ENCODE data around the gene CHRM2.
"Not testable (repeated sequence)": the region's sequence is repeated elsewhere in the genome, so short reads cannot be mapped to it uniquely, and the experiment has no call there.

CHRM2 gene

DNA sequence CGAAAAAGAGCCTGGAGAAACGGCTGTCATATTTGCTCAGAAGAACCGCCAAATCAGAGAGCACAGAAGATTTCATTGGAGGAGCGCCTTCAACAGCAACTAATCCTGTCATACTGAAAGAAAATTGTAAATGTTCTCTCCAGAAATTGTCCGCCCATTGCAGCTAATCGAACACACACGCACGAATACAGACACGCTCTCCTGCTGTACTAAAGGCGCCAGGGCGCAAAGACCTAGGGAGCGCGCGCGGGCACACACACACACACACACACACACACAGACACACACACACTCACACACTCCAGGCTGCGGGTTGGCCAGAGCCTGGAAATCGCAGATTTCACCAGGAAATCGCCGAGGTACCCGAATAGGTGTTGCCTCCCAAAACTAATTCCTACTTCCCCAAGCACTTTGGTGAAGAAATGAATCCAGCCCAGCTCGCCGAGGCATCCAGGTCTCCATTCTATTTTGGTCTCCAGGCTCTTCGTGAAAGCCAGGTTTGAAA lies at the start of gene CHRM2:
TSS of gene CHRM2 (plus strand) at position 157 of the 505 bp plus-strand sequence. CDS start 146,214 bp downstream, outside the sequence.
- no peak for DNase-seq (ENCODE audit: low read depth in 2 of 2, low spot score in 1 of 2)

DNA sequence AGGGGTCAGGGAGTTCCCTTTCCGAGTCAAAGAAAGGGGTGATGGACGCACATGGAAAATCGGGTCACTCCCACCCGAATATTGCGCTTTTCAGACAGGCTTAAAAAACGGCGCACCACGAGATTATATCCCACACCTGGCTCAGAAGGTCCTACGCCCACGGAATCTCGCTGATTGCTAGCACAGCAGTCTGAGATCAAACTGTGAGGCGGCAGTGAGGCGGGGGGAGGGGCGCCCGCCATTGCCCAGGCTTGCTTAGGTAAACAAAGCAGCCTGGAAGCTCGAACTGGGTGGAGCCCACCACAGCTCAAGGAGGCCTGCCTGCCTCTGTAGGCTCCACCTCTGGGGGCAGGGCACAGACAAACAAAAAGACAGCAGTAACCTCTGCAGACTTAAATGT lies 37.1 kb upstream of the CHRM2 start:
- DNase-seq (ENCODE audit: low read depth in 2 of 2, low spot score in 1 of 2) = not testable (repeated sequence)

DNA sequence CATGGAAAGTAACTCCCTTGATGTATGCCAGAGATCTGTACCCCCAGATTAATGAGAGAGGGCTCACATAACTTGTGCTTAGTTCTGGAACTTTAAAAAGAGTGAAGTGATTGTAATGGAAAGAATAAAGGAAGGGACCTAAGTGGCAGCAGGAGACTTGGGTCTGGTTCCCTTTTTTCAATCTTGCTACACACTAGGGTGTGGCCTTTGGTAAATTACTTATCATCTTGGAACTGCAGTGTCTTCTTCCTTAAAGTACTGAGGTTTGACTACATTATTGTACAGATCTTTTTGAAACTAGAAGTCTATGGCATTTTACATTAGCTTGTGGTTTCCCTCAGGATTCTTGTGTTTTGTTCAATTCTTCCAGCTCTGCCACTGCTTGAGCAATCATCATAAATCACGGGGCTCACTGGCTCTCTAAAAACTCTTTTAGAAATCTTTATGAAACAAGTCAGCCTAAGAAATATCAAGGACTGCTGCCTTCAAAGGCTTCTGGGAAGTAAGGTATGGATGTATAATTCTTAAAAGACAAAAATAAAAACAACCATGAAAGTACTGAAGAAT lies 22.5 kb upstream of the CHRM2 start:
- DNase-seq (ENCODE audit: low read depth in 2 of 2, low spot score in 1 of 2) = no peak

DNA sequence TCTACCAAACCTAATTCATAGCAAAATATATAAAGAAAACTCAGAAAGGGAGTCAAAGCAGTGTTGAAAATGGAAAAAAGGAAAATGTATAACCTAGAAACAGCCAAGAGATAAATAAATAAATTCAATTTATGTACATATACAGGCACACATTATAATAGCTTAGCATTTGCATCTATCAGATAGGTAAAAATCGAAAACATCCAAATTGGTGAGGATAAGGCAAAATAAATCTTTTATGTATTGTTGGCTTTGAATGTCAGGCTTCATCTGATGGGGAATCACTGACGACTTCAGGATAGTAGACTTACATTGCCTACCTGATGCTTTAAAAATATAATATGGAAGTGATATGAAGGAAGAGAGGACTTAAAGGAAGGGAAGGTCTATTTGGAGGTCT lies 20.6 kb upstream of the CHRM2 start:
- no peak for DNase-seq (ENCODE audit: low read depth in 2 of 2, low spot score in 1 of 2)

DNA sequence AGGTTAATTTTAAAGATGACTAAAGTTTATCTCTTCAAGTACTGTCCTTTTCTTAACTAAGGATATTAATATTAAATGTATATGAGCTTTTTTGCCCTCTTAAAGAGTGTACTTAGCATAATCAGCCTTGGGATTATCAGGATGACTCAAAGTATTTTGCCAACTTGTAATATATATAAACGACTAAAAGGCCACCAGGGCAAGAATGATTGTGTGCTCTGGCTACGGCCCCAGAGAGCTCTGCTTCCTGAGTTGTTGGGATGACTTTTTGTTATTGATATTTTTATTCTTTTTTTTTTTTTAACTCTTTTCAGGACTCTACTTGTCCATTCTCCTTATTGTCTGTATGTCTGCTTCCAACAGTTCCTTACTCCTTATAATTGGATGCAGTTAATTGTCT lies 14.8 kb upstream of the CHRM2 start:
- DNase-seq (ENCODE audit: low read depth in 2 of 2, low spot score in 1 of 2) = no peak

DNA sequence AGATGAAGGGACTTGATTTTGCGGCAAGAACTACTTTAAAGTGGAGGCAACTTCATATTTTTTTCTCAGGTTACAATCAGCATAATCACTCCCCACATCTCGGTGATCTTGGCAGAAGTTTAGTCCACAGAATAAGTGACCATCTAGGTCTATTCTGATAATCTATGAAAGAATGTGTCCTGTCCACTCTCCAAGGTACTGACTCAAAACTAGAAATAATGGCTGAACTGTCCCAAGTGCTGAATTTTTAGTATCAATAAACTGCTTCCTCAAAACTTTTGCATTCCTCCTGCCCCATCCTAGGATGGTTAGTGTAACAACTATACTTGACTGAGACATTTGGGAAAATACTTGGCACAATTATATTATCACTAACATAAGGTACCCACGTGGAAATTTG lies 10.9 kb upstream of the CHRM2 start:
- DNase-seq (ENCODE audit: low read depth in 2 of 2, low spot score in 1 of 2) = no peak

DNA sequence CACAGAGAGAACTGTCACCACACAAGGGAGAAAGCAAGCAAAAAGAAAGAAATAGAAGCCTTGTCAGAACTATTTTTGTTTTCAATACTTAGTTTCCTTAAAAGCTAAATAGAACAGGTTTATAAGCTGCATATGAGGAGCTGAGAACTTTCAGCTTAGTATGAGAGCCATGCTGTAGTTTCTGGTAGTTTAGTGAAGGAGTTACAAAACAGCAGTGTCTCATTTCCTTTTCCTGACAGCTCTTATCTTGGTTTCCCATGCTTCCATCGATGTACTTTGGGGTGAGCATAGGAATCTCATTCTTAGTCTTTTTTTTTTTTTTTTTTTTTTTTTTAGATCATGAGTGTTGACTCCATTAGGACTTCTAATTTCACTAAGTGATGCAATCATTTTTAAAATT lies 8.6 kb upstream of the CHRM2 start:
- DNase-seq (ENCODE audit: low read depth in 2 of 2, low spot score in 1 of 2) = no peak

DNA sequence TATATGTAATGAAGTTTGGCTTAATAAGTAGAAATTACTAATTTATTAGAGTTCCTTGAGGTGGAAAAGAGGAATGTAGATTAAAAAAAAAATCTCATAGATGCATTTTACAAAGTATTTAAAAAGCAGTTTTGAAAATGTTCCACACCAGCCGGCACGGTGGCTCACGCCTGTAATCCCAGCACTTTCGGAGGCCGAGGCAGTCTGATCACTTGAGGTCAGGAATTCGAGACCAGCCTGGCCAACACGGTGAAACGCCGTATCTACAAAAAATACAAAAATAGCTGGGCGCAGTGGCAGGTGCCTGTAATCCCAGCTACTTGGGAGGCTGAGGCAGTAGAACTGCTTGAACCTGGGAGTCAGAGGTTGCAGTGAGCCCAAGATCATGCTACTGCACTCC lies 3.2 kb upstream of the CHRM2 start:
- no peak for DNase-seq (ENCODE audit: low read depth in 2 of 2, low spot score in 1 of 2)

DNA sequence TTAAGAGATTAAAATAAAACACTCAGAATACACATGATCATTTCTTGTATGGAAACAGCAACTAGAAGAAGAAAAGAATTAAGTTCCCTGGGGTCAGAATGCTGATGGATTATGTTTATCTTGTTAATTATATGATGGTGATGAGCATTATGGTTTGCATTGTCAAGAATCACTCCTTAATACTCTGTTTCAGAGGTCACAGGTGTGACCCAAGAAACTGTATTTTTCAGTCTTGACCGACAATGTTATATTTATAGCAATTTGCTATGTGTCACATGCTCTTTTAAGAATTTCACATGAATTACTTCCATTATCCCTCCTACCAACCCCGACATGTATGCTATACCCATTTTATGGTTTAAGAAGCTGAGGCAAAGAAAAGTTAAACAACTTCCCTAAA lies 2.7 kb upstream of the CHRM2 start:
- no peak for DNase-seq (ENCODE audit: low read depth in 2 of 2, low spot score in 1 of 2)

DNA sequence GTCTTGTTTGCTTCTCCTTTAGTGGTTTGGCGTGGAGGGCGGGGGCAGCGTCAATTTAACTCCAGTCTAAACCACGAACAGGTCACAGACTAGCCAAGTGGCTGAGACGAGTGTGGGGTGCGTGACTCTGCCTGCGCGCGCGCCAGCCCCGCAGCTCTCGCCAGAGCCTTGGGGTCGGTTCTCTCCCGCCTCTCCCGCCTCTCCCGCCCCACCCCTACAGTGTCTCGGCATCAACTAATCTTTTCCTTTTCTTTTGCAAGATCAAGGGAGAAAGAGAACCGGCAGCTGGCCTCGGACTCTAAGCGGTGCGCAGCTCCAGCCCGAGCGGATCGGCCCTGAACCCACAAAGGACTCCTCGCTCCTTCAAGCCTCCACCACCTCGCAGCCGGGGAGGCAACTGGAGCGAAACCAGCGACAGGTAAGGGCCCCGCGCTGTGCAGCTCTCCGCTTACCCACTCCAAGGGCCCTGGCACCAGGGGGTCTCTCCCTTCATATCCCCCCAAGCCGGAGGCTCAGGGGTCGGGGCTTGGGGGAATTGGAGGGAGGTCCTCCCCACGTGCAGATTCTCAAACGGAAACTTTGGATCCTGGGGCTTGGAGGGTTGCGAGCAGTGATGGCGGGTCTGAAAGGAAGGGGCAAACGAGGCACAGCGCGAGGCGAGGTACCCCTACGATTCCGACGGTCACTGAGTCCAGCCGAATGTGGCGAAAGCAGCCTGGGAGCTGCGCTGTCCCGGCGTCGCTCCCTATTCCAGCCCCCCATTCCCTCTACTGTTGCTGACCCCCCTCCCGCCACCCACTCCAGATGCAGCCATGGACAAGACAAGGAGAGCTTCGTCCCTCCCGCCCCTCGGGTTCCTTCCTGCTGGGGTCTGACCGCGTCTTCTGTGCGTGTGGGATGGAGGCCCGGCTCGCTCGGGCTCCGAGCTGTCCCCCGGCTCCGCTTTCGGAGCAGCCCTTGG lies 829 bp downstream of the CHRM2 start:
- DNase-seq (ENCODE audit: low read depth in 2 of 2, low spot score in 1 of 2) = no peak

DNA sequence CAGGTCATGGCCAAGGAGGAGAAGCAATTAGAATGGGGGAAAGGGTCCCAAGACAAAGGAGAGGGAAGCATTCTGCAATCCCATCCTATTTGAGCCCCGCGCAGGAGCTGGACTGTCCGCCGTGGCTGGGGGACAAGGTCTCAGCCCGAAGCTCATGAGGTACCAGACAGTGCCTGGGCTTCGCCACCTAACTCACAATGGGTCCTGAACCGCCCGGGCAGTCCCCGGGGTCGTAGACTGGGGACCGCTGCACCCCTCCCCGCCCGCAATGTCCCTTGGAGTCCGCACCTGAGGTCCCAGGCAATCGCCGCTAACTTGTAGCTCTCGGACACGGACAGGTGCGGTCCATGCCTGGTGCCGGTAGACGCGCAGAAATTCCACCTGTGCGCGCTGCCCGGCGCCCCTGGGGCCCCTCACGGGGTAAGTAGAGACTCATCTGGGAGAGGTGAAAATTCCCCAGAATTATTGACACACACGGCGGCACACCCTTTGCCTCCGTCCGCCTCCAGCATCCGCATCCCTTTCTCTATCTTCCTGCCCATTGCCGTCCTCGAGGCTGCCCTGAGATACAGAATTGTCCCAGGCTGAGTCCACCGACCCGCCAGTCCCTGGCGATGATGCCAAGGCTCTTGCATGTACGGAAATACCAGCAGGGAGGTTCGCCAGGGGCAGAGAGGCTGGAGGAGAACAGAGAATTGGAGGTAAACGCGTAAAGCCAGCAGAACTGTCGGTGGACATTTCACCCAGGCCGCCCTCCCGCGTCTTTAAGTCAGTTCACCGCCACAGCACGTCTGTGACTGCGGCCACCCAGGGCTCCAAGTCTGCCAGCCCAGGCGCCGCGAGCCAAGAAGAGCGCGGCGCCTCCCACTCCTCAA lies 1.8 kb downstream of the CHRM2 start:
- no peak for DNase-seq (ENCODE audit: low read depth in 2 of 2, low spot score in 1 of 2)

DNA sequence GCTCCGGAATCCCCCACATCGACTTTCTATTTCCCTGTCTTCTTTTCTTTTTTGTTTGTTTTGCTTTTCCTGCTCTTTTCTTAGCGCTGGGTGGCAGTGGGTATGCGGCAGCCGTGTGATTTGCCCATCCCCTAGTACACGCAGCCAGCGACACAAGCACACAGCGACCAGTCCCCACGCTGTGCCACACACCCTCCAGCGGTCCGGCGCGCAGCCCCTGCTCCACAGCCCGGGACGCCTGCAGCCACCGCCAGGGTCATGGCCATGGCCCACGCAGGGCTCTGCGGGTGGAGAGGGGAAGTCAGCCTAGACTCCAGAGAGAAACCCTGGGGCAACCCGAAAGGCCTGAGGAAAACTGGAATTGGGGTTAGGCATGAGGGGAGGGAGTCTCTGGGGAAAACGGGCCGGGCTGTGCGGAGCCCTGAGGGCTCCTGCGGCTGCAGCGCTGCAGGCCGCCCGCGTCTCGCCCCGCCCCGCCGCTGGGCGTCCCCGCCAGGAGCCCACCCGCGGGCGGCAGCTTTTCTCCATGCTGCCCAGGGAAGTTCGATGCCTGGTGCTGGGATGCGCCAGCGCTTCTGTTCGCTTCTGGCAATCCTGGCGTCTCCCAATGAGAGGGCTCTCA lies 2.5 kb downstream of the CHRM2 start:
- DNase-seq (ENCODE audit: low read depth in 2 of 2, low spot score in 1 of 2) = no peak

DNA sequence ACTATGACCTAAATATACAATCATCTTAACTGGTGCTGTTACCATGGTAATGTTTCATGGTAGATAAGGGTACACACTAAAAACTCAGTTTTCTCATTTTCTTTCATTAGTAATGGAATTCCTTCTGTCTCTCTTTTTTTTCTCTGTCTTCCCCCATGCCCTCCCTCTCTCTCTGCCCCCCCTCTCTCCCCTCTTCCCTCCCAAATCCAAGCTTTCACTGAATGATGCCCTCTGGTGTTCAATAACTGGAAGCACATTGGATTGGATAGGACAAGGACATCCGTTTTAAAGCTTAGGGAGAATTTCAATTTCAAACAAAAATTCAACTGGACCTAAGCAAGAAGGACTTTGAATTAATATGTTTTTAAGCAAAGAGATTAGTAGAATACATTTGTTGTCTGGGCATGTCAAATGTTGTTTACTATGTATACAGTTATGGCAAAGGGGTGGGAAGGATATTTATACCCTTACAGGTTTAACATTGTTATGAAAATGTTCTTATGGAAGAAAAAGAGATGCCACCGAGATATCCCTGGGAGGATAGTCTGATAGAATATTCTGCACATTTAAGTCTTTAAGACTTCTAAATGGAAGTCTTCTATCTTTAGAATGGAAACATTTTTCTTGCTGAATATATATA lies 6.1 kb downstream of the CHRM2 start:
- no peak for DNase-seq (ENCODE audit: low read depth in 2 of 2, low spot score in 1 of 2)

DNA sequence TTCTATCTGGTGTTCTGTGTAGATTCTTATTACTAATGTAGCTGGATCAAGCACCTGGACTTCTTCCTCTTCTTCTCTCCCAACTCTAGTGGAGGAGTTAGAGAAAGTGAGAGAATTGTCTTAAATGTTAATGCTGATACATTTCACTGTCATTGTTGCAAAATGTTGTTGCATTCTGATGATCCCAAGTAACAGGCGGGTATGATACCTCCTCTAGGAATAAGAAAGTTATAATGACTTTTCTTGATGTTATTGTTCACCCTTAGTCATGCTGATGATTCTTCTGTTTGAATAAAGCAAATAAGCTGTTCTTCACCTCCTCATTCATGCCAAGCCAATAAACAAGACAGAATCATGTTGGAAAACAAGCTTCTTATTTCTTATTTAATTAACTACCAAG lies 9.1 kb downstream of the CHRM2 start:
- no peak for DNase-seq (ENCODE audit: low read depth in 2 of 2, low spot score in 1 of 2)

DNA sequence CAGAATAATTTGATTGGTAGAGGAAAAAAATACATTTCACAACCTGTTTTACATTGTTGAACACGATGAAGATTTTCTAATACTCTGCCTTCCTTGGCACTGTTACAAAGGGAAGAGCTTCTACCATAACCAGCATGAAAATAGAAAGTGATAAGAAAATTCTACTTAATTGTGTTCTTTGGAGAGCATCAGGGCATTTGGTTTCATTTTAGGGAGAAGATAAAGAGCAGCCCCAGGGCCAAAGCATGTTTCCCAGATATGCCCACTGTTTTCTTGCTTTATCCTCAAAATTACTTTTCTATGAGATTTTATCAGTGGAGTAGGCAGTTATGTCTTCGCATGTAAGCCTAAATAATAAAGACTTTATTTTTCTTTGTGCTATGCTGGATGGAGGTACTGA lies 9.5 kb downstream of the CHRM2 start:
- no peak for DNase-seq (ENCODE audit: low read depth in 2 of 2, low spot score in 1 of 2)

DNA sequence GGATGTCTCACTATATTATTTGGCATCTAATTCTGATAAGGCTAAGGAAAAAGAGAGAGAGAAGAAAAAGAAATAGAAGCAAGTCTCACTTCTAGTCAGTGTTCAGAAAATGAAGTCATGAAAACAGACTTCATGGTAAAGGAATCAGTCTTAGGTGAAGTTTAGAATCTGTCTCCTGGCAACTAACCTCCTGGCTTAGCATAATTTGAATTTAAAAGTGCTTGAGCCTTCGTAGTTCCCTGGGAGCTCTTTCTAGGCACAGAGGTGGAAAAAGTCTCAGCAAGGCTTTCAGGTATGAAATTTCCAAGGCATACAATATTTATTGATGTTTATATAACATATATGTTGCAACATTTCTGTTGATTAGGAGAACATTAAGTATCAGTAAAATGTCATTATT lies 10.4 kb downstream of the CHRM2 start:
- no peak for DNase-seq (ENCODE audit: low read depth in 2 of 2, low spot score in 1 of 2)

DNA sequence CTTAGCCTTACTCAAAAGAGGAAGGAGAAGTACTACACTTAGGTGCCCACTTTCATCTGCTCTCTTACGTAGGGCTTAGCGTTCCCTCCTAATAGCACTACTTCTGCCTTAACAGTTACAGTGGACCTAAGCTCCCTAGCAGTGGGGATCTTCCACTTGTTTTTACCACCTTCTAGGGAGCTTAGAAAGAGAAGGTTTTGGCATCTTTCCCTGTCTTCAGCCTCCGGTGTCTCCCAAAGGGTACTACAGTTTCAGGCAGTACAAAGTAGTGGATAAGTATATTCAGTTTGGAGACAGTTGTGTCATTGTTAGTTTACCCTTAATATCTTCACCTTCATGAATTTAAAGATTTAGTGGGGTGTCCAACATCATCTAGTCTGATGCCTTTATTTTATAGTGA lies 14.6 kb downstream of the CHRM2 start:
- no peak for DNase-seq (ENCODE audit: low read depth in 2 of 2, low spot score in 1 of 2)

DNA sequence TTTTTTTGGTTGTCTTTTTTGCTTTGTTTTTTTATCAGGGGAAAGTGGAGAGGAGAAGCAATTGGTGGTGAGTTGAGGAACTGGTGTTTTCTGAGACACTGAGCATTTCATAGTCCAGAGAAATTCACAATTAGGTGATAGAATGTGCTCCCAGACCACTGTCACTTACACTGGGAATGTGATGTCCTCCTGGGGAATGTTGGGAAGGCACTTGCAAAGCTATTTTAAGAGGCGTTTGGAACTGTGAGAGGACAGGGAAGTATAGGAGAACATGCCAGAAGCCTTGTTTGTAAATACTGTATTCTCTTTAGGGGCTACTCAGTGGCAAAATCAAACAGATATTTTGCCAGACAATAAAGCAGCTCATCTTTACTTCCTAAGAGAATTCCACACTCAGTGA lies 16.0 kb downstream of the CHRM2 start:
- DNase-seq (ENCODE audit: low read depth in 2 of 2, low spot score in 1 of 2) = no peak

DNA sequence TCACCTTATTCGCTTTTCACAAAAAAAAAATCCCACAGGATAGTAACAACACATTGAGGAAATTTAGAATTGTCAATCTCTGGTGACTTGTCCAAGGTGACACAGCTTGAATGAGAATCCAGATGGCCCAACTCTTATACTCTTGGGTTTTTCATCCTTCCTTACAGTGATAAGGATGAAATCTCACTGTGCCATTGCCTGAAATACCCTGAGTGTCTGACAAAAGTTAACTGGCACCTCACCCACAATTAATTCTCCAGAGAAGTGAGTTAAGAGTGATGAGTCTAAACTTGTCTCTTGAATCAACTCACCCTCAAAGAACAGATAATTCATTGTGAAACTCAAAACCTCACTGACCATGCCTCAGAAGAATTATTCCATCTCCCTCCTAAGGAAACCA lies 18.9 kb downstream of the CHRM2 start:
- no peak for DNase-seq (ENCODE audit: low read depth in 2 of 2, low spot score in 1 of 2)

DNA sequence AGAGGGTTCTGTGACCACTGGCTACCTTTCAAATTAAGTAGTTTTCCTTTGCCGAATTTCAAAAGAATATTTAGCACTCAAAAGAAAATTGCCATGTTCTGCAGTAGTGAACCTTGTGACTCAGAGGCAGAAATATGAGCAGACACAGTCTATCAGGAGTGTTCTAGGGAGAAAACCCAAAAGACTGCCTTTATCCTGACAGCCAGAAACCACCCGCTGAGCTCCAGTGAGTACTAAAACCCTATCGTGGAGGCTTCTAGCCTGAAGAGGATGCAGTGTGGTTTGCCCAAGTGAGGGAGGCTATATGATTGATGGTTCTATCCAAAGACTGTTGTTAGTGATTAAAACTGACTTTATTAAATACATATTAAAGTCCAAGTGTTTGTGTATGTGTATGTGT lies 21.9 kb downstream of the CHRM2 start:
- no peak for DNase-seq (ENCODE audit: low read depth in 2 of 2, low spot score in 1 of 2)

DNA sequence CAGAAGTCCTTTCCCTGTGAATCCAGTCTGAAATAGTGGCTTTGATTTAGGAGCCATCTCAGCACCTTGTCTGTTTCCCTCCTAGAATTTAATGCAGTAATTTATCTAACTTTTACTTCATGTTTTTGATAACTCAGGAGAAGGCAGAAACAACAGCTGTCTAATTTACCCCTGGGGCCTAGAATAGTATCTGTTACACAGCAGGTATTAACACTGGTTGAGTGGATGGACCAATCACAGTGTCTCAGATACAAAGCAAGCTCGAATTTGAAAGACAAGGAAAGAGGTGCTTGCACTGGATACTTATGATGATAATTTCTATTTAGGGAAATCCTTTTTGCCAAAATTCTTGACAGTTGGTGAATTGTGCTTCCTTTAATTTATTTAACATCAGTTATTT lies 23.4 kb downstream of the CHRM2 start:
- DNase-seq (ENCODE audit: low read depth in 2 of 2, low spot score in 1 of 2) = no peak
